ENCODE measurements around the gene VPREB3.

The VPREB3 gene

DNA sequence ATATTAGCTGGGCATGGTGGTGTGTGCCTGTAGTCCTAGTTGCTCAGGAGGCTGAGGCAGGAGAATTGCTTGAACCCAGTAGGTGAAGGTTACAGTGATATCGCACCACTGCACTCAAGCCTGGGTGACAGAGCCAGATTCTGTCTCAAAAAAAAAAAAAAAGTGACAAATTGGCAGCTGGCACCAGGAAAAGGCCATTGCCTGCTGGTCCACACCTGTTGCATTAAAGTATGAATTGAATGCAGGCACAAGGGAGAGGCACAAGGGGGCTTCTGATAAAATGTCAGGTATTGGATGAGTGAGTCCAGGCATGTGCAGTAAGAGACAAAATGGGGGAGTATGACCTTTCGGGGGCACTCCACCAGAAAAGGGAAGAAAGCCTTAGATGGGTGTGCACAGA is 31.5 kb downstream of the VPREB3 start:
- no peak for DNase-seq

GRCh38 chr22:23722160-23722559 is 32.1 kb downstream of the VPREB3 start:
- no peak for DNase-seq

DNA sequence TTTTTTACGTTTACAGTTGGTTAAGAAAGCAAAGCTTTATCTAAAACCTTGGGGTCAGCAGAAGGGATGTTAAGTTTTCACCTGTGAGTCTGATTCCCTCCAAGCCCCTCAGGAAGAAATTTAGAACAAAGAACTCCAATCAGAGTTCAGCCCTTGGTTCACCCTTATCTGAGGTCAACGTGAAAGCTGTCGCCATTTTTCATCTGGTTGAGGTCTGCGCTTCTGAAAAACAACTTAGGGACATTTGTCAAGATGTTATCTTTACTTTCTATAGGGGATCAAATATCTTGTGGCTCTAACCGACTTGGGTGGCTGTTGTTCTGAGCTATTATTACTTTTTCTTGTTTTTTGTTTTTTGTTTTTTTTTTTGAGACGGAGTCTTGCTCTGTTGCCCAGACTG is 33.4 kb downstream of the VPREB3 start:
- DNase-seq = no peak

DNA sequence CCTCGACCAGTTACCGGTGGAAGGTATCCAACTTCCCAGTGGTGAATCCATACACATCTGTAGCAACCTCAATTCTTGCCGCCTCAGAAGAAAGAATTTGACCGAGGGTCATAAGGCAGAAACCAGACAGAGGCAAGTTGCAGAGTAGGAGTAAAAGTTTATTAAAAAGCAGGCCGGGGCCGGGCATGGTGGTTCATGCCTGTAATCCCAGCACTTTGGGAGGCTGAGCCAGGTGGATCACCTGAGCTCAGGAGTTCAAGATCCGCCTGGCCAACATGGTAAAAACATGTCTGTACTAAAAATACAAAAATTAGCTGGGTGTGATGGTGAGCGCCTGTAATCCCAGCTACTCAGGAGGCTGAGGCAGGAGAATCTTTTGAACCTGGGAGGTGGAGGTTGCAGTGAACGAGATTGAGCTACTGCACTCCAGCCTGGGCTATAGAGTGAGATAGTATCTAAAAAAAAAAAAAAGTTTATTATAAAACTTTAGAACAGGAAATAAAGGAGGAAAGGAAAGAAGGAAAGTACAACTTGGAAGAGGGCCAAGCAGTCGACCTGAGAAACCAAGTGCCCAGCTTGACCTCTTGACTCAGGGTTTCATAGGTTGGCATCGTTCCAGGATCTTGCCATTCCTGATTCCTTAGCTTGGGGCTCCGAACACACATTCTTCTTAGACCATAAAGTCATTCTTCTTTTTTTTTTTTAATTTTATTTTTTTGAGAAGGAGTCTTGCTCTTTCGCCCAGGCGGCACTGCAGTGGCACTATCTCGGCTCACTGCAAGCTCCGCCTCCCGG is 35.7 kb downstream of the VPREB3 start:
- DNase-seq = no peak

GRCh38 chr22:23716811-23717801 is 37.1 kb downstream of the VPREB3 start:
- DNase-seq = peak; percentile 78 to 79

DNA sequence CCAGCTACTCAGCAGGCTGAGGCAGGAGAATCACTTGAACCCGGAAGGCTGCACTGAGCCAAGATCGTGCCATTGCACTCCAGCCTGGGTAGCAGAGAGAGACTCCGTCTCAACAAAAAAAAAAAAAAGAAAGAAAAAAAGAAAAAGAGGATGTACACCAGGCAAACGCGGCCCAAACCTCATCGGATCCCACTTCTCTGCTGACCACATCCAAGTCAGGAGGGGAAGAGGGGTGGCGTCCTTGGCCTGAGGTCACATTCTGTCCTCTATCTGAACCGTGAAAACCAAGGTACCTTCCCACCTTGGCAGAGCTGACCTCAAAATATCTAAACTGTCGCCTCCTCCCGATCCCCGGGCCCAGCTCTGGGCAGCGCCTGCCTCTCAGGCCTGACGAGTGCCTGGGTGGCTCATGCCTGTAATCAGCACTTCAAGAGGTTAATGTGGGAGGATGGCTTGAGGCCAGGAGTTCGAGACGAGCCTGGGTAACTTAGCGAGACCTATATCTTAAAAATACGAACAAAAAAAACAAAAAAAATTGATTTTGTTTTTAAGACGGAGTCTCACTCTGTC is 38.3 kb downstream of the VPREB3 start:
- no peak for DNase-seq

DNA sequence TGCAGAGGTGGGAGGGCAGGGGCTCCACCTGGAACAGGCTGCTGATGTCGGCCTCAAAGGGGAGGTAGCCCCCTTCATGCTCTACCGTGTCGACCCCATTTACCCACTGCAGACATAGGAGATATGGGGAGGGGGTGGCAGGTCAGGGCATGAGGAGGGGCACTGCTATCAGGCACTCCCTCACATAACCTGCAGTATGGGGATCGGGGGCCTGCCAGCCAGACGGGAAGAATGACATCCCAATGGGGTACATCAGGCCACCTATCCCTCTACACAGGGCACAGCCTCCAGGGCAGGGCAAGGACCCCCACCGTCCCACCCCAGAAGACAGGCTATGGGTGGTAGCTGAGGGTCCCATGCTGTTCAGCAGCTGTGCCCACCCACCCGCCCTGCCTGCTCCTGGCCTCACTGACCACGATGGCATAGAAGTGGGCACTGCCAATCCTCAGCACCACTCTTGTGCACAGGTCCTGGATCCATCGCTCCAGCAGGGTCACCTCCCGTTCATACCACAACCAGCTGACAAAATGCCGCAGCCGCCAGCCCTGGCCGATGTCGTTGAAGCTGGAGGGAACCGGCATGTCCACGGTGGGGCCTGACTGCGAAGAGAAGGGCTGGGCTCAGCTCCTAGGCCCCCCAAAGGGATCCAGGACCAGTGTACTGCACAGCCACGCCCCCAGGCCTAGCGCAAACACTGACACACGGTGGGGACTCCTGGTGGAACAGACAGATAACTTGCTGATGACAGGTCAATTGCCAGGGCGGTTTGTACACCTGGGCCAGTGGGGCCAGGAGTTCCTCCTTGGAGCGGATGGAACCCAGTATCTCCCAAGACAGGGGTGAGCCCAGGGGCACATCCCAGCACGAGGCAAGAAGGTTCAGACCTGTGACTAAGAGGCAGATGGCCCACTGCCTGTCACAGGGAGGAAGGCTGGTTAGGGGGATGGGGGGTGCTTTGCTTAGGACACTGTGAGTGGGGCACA is 39.3 kb downstream of the VPREB3 start:
- DNase-seq = no peak

GRCh38 chr22:23713696-23714595 is 40.3 kb downstream of the VPREB3 start:
- no peak for DNase-seq

GRCh38 chr22:23712256-23712655 is 42.0 kb downstream of the VPREB3 start:
- no peak for DNase-seq

DNA sequence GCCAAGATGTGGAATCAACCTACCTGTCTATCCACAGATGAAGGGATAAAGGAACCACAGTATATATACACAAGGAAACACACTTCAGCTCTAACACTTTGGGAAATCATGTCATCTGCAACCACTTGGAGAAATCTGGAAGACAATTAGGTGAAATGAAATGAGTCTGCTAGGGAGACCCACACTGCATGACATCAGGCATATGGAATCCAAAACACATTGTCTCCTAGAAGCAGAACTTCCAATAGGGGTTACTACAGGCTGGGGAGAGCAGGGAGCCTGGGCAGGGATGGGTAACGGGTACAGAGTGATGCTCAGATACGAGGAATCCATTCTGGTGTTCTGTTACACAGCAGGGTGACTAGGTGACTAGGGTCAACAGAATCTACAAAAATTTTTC is 45.1 kb downstream of the VPREB3 start:
- DNase-seq = no peak

- no peak for DNase-seq
Measured at GRCh38 chr22:23708270-23708669, 46.0 kb downstream of the VPREB3 start.

GRCh38 chr22:23705358-23705757 is 48.9 kb downstream of the VPREB3 start:
- DNase-seq = no peak

DNA sequence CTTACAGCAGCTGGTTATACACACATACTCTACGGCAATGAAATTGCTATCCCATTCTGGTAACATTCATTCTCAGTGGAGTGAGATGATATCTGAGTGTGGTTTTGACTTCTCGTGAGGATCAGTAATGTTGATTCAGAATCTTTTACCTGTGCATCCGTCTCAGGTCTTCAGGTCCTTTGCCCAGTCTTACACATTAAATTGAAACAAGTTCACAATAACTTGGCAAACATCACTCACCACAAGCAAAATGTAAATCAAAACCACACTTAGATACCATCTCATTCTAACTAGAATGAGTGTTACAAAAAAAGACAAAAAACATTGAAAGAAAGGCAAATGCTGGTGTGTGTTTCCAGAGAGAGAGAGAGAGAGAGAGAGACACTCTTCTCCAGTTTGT is 49.4 kb downstream of the VPREB3 start:
- no peak for DNase-seq

GRCh38 chr22:23704062-23704461 is 50.2 kb downstream of the VPREB3 start:
- DNase-seq = no peak
